Endothelial cell of umbilical vein (primary cell): ENCODE data around the gene CEP128.

Experiments
- CTCF ChIP-seq, 2 donors: IDR thresholded peaks; 1 replicate in 1 of 2; 2 replicates in 1 of 2; pipeline ENCODE4 v1.5.1; 2011; ENCODE audit warnings: low read length in 2 of 2, mild to moderate bottlenecking in 2 of 2, moderate library complexity in 2 of 2, control low read depth in 1 of 2, inconsistent platforms in 1 of 2, low read depth in 1 of 2; ENCODE audit not compliant: insufficient read depth in 1 of 2; ENCODE audit errors: extremely low read depth in 1 of 2
- JUN ChIP-seq: IDR thresholded peaks from 2 replicates; pipeline ENCODE4 v1.6.1; 2011; ENCODE audit warnings: borderline replicate concordance, low read depth; ENCODE audit not compliant: insufficient read length, insufficient read depth
- POLR2A ChIP-seq: IDR thresholded peaks from 2 replicates; pipeline ENCODE4 v1.6.1; 2012; ENCODE audit warnings: low read depth, mild to moderate bottlenecking, control low read depth, low read length
- POLR2AphosphoS5 ChIP-seq: IDR thresholded peaks from 2 replicates; pipeline ENCODE4 v1.6.1; 2012; ENCODE audit warnings: low read depth, mild to moderate bottlenecking, control low read depth, low read length, moderate library complexity; ENCODE audit not compliant: insufficient read depth

DNA sequence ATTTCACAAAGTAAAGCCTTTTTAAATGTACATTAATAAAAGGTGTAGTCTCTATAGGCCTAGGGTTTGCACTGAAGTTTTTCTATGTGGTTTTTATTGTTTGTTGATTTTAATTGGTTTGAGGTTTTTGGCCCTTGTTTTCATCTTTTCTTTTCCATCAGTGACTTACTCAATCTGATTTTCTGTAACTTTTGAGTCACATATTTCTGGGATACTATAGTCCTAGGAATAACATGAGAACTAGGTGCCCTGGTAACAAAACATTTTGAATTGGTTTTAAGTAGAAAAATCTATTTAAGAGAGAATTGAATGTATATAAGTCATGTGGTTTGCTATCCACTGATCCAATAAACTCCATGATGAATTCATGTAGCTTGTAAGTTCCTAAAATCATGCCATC lies 311.9 kb downstream of the CEP128 start:
- TF ChIP-seq CTCF (IDR thresholded peaks at IDR 0.05; ENCODE audit: extremely low read depth in 1 of 2, insufficient read depth in 1 of 2, low read depth in 1 of 2, low read length in 2 of 2) (no peak), POLR2A (no peak), POLR2AphosphoS5 (no peak), JUN (no peak)
